Measurements from ENCODE around the gene SERPINB7. TPM values are rescaled to one million over a fixed set of nuclear protein-coding genes. Genes with fewer than 3 reads are reported as not detected.

SERPINB7 gene
- polyA plus RNA-seq, 1 donor (not counting 4 experiments of a cell fraction or from before 2014, with no cell fraction given), result 408 TPM

- no peak overlapping the region for H3K4me3 ChIP-seq (ENCODE audit: control insufficient read depth in 2 of 3, extremely low read depth in 1 of 3, insufficient read depth in 2 of 3, low read depth in 1 of 3, low read length in 3 of 3)
- no peaks in the 10 kb centered on the region for H3K36me3 ChIP-seq (ENCODE audit: control insufficient read depth in 2 of 2, extremely low read depth in 1 of 2, insufficient read depth in 2 of 2, low read length in 2 of 2)
- no peak for DNase-seq (ENCODE audit: low read depth, low spot score)
- H3K27ac ChIP-seq (ENCODE audit: control insufficient read depth, insufficient read depth, low read length), result no peak overlapping the region
- H3K9ac ChIP-seq (ENCODE audit: control insufficient read depth, extremely low read depth, insufficient read depth, low read length), result no peak overlapping the region
- TF ChIP-seq CTCF (optimal IDR thresholded peaks at IDR 0.05 in 1 of 3, IDR thresholded peaks at IDR 0.05 in 1 of 3, conservative IDR thresholded peaks at IDR 0.05 in 1 of 3; ENCODE audit: extremely low read depth in 1 of 3, insufficient read depth in 2 of 3, low read length in 3 of 3) (no peak), EZH2 (IDR thresholded peaks at IDR 0.05; ENCODE audit: low read length) (no peak)
- dilution Hi-C loops (cut with MboI; ENCODE audit: extremely low pct_ligation_motif_present, low sequenced_read_pairs), result no loop called here
- H3K9me1 ChIP-seq (ENCODE audit: control insufficient read depth, extremely low read depth, insufficient read depth, low read length), result no peaks in the 10 kb centered on the region
- H3K4me1 ChIP-seq (ENCODE audit: control insufficient read depth, extremely low read depth, insufficient read depth, low read length), result peaks cover 35% of the 10 kb centered on the region
- H3K27me3 ChIP-seq (ENCODE audit: control insufficient read depth, extremely low read depth, insufficient read depth, low read length), result no peaks in the 10 kb centered on the region
- no peaks in the 10 kb centered on the region for H4K20me1 ChIP-seq (ENCODE audit: control insufficient read depth, extremely low read depth, insufficient read depth, low read length)
- no peak overlapping the region for H3K4me2 ChIP-seq (ENCODE audit: control insufficient read depth, extremely low read depth, insufficient read depth, low read depth, low read length)
- peak overlapping the region; percentile 12 for H2AFZ ChIP-seq (ENCODE audit: control insufficient read depth, low read length)
- H3K79me2 ChIP-seq (ENCODE audit: control insufficient read depth, insufficient read depth, low read length), result peaks cover 29% of the 10 kb centered on the region
- H3K9me3 ChIP-seq (ENCODE audit: control insufficient read depth, low read depth, low read length), result no peaks in the 10 kb centered on the region
- peak; percentile 32 for FAIRE-seq
Observed at GRCh38 chr18:63773551-63773950, 1.7 kb upstream of the SERPINB7 start.

GRCh38 chr18:63774511-63774910 is 707 bp upstream of the SERPINB7 start:
- Histone ChIP-seq H3K4me2 (ENCODE audit: control insufficient read depth, extremely low read depth, insufficient read depth, low read depth, low read length) (peak overlapping the region; percentile 90), H3K4me1 (ENCODE audit: control insufficient read depth, extremely low read depth, insufficient read depth, low read length) (peaks cover 37% of the 10 kb centered on the region), H4K20me1 (ENCODE audit: control insufficient read depth, extremely low read depth, insufficient read depth, low read length) (no peaks in the 10 kb centered on the region), H3K9me1 (ENCODE audit: control insufficient read depth, extremely low read depth, insufficient read depth, low read length) (no peaks in the 10 kb centered on the region), H3K9ac (ENCODE audit: control insufficient read depth, extremely low read depth, insufficient read depth, low read length) (no peak overlapping the region), H3K79me2 (ENCODE audit: control insufficient read depth, insufficient read depth, low read length) (peaks cover 36% of the 10 kb centered on the region), H3K36me3 (ENCODE audit: control insufficient read depth in 2 of 2, extremely low read depth in 1 of 2, insufficient read depth in 2 of 2, low read length in 2 of 2) (no peaks in the 10 kb centered on the region), H2AFZ (ENCODE audit: control insufficient read depth, low read length) (peak overlapping the region; percentile 56), H3K4me3 (ENCODE audit: control insufficient read depth in 2 of 3, extremely low read depth in 1 of 3, insufficient read depth in 2 of 3, low read depth in 1 of 3, low read length in 3 of 3) (no peak overlapping the region), H3K27ac (ENCODE audit: control insufficient read depth, insufficient read depth, low read length) (peak overlapping the region; percentile 71), H3K27me3 (ENCODE audit: control insufficient read depth, extremely low read depth, insufficient read depth, low read length) (no peaks in the 10 kb centered on the region), H3K9me3 (ENCODE audit: control insufficient read depth, low read depth, low read length) (no peaks in the 10 kb centered on the region)
- FAIRE-seq, result peak; percentile 69
- no peak for TF ChIP-seq CTCF (optimal IDR thresholded peaks at IDR 0.05 in 1 of 3, IDR thresholded peaks at IDR 0.05 in 1 of 3, conservative IDR thresholded peaks at IDR 0.05 in 1 of 3; ENCODE audit: extremely low read depth in 1 of 3, insufficient read depth in 2 of 3, low read length in 3 of 3)
- TF ChIP-seq EZH2 (IDR thresholded peaks at IDR 0.05; ENCODE audit: low read length), result no peak
- dilution Hi-C loops (cut with MboI; ENCODE audit: extremely low pct_ligation_motif_present, low sequenced_read_pairs), result no loop called here
- DNase-seq (ENCODE audit: low read depth, low spot score), result no peak

Measured in keratinocyte (primary cell).